ENCODE measurements around the gene GPR4. TPM values are rescaled to one million over a fixed set of nuclear protein-coding genes. Genes with fewer than 3 reads are reported as not detected.

The GPR4 gene
- total and polyA plus RNA-seq, 2 of the 8 experiments (the other 6 are each of a cell fraction or from before 2014, with no cell fraction given), result 0.19 to 0.39 TPM

DNA sequence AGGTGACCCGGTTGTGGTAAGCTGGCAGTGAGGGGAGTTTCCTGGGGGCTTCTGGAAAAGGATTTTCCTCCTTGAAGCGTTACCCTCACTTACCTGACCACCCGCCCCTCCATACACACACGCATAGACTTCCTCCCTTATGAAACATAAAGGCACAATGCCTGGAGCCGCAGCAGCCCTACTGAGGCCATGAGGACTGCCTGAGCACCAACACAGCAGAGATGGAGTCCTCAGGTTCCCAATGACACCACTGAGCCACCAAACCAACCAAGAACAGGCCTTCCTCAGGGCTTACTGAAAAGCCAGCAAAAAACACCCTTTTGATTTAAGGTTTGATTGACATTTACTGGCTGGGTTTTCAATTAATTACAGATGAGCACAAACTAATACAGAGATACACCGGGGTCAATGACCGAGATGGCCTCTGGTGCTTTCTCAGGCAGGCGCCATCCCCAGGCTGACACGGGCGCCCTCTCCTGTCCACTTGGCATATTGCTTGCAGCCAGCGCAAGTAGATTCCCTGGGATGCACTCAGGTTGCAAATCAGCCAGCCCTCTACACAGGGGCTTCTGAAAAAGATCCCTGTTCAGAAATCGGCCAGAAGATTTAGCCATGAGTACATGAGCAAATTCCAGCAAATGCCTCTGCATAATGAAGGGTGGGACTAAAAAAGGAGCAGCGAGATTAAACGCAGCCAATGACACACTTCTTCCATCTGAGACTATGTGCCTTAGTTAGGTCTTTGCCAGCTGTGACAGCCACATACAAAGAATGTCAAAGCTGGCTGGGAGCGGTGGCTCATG lies 32.2 kb downstream of the GPR4 start:
- peak; percentile 94 for FAIRE-seq
- H3K14ac ChIP-seq (ENCODE audit: insufficient read length), result no peak overlapping the region
- peak in 1 of 2 experiments; percentile 73; a peak in 1 of 4 replicates for TF ChIP-seq HDAC2 (IDR thresholded peaks at IDR 0.05; ENCODE audit: borderline replicate concordance in 1 of 2, low read depth in 2 of 2, low read length in 2 of 2)
- peak; percentile 79 to 87 for TF ChIP-seq RAD21 (IDR thresholded peaks at IDR 0.05 in 1 of 2, conservative IDR thresholded peaks at IDR 0.05 in 1 of 2; ENCODE audit: low read depth in 2 of 2, low read length in 2 of 2)
- no peak for TF ChIP-seq CBX8 (IDR thresholded peaks at IDR 0.05; ENCODE audit: borderline replicate concordance, low read depth, low read length)
- TF ChIP-seq YY1 (IDR thresholded peaks at IDR 0.05; ENCODE audit: low read depth, low read length), result peak; percentile 70; the same call in 1 of the 2 replicates
- 0 out of 2 replicates have a peak, but pooled peaks have one; percentile 57 for TF ChIP-seq RXRA (IDR thresholded peaks at IDR 0.05; ENCODE audit: insufficient read depth, low read depth, low read length)
- no peak for TF ChIP-seq CTBP2 (IDR thresholded peaks at IDR 0.05; ENCODE audit: borderline replicate concordance, insufficient read depth, insufficient read length, low read length)
- TF ChIP-seq POU5F1 (IDR thresholded peaks at IDR 0.05; ENCODE audit: low read depth, low read length), result no peak
- TF ChIP-seq SP2 (IDR thresholded peaks at IDR 0.05; ENCODE audit: low read length), result no peak

More for the DNA sequence above, 32.2 kb downstream of the GPR4 start:
- H3K4me1 ChIP-seq (replicated peaks in 1 of 4; ENCODE audit: control insufficient read depth in 3 of 4, insufficient read depth in 4 of 4, low read length in 3 of 4), result no peaks in the 10 kb centered on the region; a peak in 1 of 7 replicates
- no peaks in the 10 kb centered on the region for H3K36me3 ChIP-seq (ENCODE audit: control insufficient read depth in 2 of 4, insufficient read depth in 4 of 4, low read length in 3 of 4)
- H3K4me3 ChIP-seq (ENCODE audit: extremely low read depth in 1 of 4, insufficient read depth in 2 of 4, low read depth in 3 of 4, low read length in 4 of 4), result no peak overlapping the region
- H3K79me1 ChIP-seq (ENCODE audit: low read depth, low read length), result peaks cover 2% of the 10 kb centered on the region; the same call in 1 of the 2 replicates
- H3K79me2 ChIP-seq (ENCODE audit: control insufficient read depth in 1 of 2, insufficient read depth in 2 of 2, low read length in 2 of 2), result 0 out of 4 replicates have a peak, but pooled peaks cover 0 to 2% of the 10 kb centered on the region in 2 experiments
- H3K4me2 ChIP-seq (ENCODE audit: insufficient read depth in 1 of 2, low read depth in 2 of 2, low read length in 2 of 2), result no peak overlapping the region
- H3K9me3 ChIP-seq (ENCODE audit: insufficient read depth in 2 of 2, low read depth in 1 of 2, low read length in 1 of 2), result no peaks in the 10 kb centered on the region
- no peak overlapping the region for H3K9ac ChIP-seq (replicated peaks in 1 of 4; ENCODE audit: extremely low read depth in 1 of 4, low read depth in 3 of 4, low read length in 3 of 4)
- H4K8ac ChIP-seq (ENCODE audit: extremely low read depth, insufficient read depth, low read length), result no peak overlapping the region
- no peak overlapping the region for H4K5ac ChIP-seq (ENCODE audit: insufficient read length, low read depth, low read length)
- H3K18ac ChIP-seq (ENCODE audit: extremely low read depth, low read length), result no peak overlapping the region
- ChIA-PET CTCF (ENCODE audit: partially characterized antibody) (interaction anchor here (0.6 to 8.1 kb wide), 17 partner anchors 11 to 894 kb away, joined by 3 to 79 read pairs (median 3); no protein-coding TSS in a partner anchor), POLR2A (ENCODE audit: partially characterized antibody) (no interaction called here)
- no peak overlapping the region for H2BK120ac ChIP-seq (replicated peaks; ENCODE audit: low read depth, low read length)
- H3K27me3 ChIP-seq (replicated peaks in 1 of 4; ENCODE audit: control insufficient read depth in 3 of 4, extremely low read depth in 1 of 4, insufficient read depth in 3 of 4, low read length in 3 of 4), result no peaks in the 10 kb centered on the region
- no peaks in the 10 kb centered on the region for H3K23me2 ChIP-seq (ENCODE audit: low read depth, low read length)
- no peak overlapping the region for H2BK5ac ChIP-seq (ENCODE audit: low read depth, low read length)
- WGBS, 2 experiments (ENCODE audit: extremely low coverage in 1 of 2, insufficient coverage in 1 of 2, insufficient read length in 1 of 2, insufficient replicate concordance in 2 of 2, low coverage in 1 of 2, low lambda C conversion rate in 2 of 2, missing lambda C conversion rate in 1 of 2), result 50% methylated on average over 15 of the region's 15 CpGs; no CpG with 5 or more reads in 1 of the 2 experiments
- H2AFZ ChIP-seq (ENCODE audit: low read length), result no peak overlapping the region
- no peak overlapping the region for H3K23ac ChIP-seq (ENCODE audit: insufficient read length)
- 0 out of 2 replicates have a peak overlapping the region, but pooled peaks have one; percentile 88 for H2BK15ac ChIP-seq (ENCODE audit: low read length)
- no peak overlapping the region for H2AK5ac ChIP-seq (ENCODE audit: low read depth, low read length)
- peak overlapping the region; percentile 11 for H4K91ac ChIP-seq (replicated peaks; ENCODE audit: insufficient read length, low read length)
- H4K20me1 ChIP-seq (replicated peaks in 1 of 2; ENCODE audit: control insufficient read depth in 1 of 2, insufficient read depth in 2 of 2, low read length in 2 of 2), result peaks cover 0 to 5% of the 10 kb centered on the region in 2 experiments
- no peak overlapping the region for H3K4ac ChIP-seq (replicated peaks; ENCODE audit: insufficient read length, low read depth, low read length)
- no peak overlapping the region for H2BK20ac ChIP-seq (ENCODE audit: low read length)
- no peak overlapping the region for H2BK12ac ChIP-seq (ENCODE audit: low read depth, low read length)
- H3K56ac ChIP-seq (replicated peaks; ENCODE audit: insufficient read length, low read depth, low read length), result no peak overlapping the region
- H3K27ac ChIP-seq (ENCODE audit: low read depth, low read length), result no peak overlapping the region
- peak; percentile 46 to 96 for DNase-seq (ENCODE audit: low read depth in 1 of 2, low spot score in 2 of 2)
